COLO668 (cell line): ENCODE data around the gene GALNT9.
"Not testable (repeated sequence)": the region's sequence is repeated elsewhere in the genome, so short reads cannot be mapped to it uniquely, and the experiment has no call there.

ENCODE experiments used
- DNase-seq: peaks from one replicate; lab custom pipeline; 2025; ENCODE audit not compliant: unreplicated experiment; lab: John Stamatoyannopoulos, UW

The GALNT9 gene

GRCh38 chr12:132202929-132203721, 126.3 kb downstream of the GALNT9 start:
- DNase-seq = no peak

DNA sequence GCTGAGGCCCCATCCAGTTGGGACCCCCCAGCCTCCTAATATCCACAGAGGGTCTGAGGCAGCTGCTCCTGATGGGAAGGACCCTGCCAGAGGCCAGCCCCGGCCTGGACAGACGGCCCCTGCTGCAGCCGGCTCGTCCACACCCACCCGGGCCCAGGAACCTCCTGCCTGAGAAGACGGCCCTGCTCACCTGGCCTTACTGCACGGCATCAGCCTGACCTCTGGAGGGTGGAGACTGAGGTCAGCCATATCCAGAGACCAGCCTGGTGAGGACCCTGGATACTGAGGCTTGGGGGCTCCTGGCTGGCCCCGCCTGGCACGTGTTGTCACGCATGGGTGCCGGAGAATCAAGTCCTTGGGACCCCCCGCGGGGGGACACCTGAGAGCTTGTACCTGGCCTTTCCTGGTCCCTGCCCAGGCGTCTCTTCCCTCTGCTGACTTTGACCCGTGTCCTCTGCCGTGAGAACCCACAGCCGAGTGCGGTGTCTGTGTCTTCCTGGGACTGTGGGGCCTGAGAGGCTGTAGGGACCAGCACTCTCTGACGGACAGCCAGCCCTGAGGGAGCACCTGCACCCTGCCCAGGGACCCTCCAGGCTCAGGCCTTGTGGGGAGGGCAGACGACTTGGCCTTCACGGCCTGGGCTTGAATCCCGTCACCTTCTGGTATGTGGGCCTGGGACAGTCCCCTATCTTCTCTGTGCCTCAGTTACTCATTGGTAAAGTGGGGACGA, 127.8 kb downstream of the GALNT9 start:
- no peak for DNase-seq

DNA sequence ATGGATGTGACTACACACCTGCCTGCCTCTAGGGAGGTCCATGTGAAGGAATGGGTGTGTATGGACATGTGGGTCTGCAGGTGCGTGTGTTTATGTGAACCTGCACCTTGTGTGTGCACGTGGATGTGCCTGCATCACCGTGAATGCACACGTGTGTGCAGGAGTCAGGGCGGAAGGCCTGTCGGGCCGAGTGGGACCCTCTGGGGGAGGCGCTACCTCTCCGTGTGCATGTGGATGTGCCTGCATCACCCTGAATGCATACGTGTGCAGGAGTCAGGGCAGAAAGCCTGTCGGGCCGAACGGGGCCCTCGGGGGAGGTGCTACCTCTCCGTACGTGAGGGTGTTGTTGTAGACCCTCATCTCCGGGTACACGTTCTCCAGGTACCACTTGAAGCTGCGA, 128.6 kb downstream of the GALNT9 start:
- no peak for DNase-seq

DNA sequence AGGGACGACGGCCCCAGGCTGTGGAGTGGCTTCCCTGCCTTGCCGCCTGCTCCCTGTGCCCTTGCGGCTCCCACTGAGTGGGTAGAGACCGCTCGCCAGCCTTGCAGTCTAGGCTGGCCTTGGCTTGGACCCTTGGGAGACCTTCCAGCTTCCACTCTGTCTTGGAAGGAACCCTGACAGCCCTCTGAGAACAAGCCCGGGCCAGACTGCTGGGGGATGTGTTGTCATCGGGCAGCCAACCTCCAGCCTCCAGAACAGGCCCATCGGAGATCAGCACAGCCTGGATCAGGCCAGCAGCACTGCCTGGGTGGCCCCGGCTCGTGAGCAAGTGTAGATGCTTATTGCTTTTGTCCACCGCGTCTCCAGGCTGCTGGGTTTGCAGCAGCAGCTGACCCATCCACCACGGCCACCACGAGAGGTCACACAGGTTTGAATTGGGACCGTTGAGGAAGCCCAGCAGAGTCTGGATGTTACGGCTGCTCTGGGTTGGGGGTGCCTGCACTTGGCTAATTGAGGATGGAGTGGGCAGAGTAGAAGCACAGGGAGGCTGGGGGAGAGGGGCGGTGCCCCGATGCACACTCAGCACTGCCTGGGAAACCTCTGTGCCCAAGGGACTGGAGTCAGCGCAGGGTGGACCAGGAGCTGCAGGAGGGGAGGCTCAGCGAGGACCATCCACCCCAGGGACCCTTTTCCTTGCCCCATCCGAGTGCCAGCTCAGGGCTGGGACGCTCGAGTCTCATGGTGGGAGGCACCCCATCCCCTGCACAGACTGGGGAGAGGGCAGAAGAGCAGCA, 129.7 kb downstream of the GALNT9 start:
- DNase-seq = no peak

GRCh38 chr12:132199101-132199500, 130.3 kb downstream of the GALNT9 start:
- DNase-seq = no peak

- no peak for DNase-seq
Observed at GRCh38 chr12:132197581-132198354, 131.6 kb downstream of the GALNT9 start.

GRCh38 chr12:132196873-132197390, 132.5 kb downstream of the GALNT9 start:
- DNase-seq = no peak

DNA sequence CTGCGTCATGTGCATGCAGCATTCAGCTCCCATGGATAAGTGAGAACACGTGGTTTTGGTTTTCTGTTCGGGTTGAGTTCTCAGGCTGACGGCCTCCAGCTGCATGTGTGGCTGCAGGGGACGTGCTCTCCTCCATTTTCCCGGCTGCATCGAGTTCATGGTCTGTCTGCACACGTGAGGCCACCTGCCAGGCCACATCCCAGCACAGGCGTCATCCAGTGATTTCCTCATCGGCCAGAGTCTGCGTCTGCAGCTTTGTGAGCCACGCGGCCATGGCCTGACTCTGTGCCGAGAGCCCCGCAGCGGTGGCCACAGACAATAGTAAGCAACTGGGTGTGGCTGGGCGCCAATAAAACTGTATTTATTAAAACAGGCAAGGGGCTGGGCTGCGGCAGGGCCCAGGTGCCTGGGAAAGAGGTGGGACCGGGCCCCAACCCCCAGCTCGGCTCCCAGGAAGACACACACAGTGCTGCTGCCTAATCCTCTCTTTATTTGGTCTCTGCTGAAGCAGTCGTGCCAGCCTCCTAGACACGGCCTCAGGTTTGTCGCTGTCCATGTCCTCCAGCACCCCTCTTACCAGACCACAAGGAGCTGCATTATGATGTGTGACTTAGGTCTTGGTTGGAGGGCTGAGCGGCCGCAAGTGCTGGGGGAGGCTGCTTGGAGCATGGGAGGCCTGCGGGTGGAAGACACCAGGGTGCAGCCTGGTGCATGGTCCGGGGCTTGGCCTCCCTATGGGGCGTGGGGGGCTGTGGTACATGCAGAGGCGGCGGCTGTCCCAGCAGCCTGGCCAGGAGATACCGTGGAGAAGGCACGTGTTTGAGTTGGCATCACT, 133.1 kb downstream of the GALNT9 start:
- DNase-seq = peak; percentile 52

GRCh38 chr12:132195242-132195641, 134.1 kb downstream of the GALNT9 start:
- not testable (repeated sequence) for DNase-seq

DNA sequence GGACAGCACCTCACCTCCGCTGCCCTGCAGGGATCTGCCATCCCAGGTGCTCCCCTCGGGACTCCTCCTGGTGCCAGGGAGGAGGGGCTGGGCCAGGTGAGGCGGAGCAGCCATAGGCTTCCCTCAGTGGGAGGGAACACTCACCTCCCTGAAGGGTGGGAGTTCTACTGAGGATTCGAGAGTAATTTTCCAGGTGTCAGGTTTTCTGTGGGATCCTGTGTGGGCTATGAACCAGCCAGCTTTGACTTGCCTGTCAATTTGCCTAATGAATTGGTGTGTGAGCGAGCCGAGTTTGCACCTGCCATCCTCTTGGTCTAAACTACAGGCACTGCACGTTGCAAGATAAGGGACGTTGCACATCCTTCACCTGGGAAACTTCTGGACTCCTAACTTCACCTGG, 134.8 kb downstream of the GALNT9 start:
- DNase-seq = no peak

GRCh38 chr12:132194056-132194455, 135.3 kb downstream of the GALNT9 start:
- DNase-seq = peak; percentile 4

DNA sequence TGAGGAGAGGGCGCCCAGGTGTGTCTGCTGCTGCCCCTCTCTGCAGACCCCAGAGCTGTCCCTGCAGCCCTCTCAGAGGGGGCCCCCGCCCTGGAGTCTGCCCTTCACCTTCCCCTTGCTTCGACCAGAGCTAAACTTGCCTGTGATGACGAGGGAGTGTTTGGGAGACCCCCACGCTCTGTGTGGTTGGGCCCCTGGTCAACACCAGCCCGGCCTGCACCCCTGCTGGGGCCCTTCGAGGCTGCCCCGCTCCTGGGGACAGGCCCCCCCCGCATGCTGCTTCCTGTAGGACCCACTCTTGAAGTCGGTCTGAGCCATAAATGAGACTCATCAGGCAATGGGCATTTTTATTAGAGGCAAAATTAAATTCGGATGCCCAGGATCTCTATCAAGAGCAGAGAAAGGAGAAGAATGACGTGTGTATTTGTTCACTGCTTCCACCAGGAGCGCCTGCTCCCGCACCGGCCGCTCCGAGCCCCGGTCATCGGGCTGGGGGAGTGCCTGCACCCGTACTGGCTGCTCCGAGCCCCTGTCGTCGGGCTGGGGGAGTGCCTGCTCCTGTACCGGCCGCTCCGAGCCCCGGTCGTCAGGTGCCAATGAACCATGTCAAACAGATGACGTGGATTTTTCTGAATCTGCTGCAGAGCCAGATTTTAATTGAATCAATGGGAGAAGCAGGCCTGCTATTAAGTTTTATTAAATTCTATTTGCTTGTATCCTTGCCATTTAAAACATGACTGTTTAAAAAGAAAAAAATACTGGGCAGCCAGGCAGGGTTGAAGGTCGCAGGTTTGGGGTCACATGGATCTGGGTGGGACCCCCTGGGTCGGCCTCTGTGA, 137.5 kb downstream of the GALNT9 start:
- no peak for DNase-seq

GRCh38 chr12:132190834-132191500, 138.4 kb downstream of the GALNT9 start:
- no peak for DNase-seq

DNA sequence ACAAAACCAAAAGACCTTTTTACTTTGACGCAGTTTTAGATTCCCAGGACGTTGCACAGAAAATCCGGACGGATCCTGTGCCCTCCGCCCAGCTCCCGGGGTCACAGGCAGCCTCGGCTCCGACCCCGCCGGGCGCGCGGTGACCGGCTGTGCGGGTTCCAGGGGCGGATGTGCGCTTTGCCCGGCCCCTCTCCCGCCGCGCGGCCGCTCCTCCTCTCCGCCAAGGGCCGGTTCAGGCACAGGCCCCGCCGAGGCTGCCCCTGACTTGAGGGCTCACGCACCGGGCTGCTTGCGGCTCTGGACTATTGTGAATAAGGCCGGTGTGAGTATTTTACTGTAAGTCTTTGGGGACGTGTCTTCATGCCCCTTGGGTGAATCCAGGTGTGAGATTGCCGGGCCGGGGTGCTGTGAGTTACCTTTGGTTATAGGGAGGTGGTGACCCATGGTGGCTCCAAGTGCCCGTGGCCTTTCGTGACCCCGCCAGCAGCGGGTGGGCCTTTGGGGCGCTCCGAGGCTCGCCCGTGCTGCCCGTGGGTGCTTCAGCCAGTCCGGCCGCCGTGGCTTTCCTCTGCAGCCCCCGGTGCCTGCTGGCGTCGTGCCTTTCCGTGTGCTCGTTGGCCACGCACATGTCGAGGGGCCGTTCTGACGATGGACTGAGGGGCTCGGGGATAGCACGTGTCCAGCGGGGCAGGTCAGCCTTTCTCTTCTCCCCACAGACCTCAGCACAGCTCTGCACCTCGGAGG, 139.2 kb downstream of the GALNT9 start:
- DNase-seq = peak; percentile 30

GRCh38 chr12:132189378-132190011, 139.9 kb downstream of the GALNT9 start:
- peak; percentile 51 for DNase-seq

GRCh38 chr12:132188916-132189325, 140.5 kb downstream of the GALNT9 start:
- DNase-seq = no peak

GRCh38 chr12:132188451-132188901, 140.9 kb downstream of the GALNT9 start:
- no peak for DNase-seq
